Measurements from ENCODE around the gene CPNE8.

The CPNE8 gene

DNA sequence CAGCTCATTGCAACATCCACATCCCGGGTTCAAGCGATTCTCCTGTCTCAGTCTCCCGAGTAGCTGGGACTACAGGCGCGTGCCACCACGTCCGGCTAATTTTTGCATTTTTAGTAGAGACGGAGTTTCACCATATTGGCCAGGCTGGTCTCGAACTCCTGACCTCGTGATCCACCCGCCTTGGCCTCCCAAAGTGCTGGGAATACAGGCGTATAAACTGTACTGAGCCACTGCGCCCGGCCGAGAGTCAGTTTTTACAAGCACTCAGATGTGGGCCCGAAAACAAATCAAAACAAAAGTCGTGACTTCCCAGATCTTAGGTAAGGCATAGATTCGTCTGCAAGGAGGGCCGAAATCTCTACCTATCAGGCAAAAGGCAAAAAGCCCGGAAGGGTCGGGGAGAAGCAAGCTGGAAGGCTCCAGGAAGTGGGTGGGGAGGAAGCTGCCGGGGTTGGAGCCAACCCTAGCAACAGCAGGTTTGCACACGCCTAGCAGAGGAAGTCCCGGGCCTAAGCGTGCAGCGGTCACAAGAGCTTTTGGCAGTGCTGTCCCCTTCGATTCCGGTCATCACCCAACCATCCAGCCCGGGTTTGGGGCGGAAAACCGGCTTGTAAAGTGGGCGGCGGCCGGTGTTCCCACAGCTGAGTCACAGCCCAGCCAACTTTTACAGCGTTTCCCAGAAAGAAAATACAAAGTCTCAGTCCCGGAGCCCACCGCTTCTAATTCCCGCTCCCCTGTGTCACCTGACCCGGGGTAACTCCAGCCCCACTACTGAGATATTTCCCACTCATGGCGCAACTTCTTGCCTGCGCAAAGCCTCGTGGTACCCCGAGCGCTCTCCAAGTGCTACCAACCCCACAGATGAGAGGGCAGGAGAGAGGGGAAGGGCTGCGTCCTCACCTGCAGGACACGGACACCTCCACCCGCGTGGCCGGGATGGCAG, 583 bp downstream of the CPNE8 start:
- Mint-ChIP-seq H3K9me3 (no peaks in the 10 kb centered on the region), H3K4me1 (peaks cover 42% of the 10 kb centered on the region), H3K4me3 (peak overlapping the region; percentile 92), H3K36me3 (ENCODE audit: low read depth) (peaks cover 9% of the 10 kb centered on the region), H3K27me3 (ENCODE audit: low read depth, poor library complexity) (peaks cover 4% of the 10 kb centered on the region), H3K27ac (peak overlapping the region; percentile 98)
- peak; percentile 62 for DNase-seq
- no peak for TF ChIP-seq CTCF (IDR thresholded peaks at IDR 0.05)

DNA sequence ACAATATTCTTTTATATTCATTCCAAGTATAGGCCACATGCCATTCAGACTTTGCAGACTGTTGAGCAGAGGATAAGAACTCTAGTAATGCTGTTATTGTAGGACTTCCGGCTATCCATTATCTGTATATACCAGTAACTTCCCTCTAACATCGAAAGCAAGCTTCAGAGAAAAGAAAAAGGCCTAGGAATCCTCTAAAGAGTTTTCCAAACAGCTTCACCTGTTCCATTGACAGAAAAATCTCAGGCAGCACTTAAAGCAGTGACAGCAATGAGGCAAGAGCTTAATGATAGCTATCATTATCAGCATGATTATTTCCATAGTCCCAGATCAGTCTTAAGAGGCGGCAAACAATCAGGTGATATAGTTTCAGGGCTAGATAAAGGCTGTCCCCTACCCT, 1.8 kb downstream of the CPNE8 start:
- H3K4me3 Mint-ChIP-seq: peak overlapping the region; percentile 92
- no peaks in the 10 kb centered on the region for H3K9me3 Mint-ChIP-seq
- H3K4me1 Mint-ChIP-seq: peaks cover 45% of the 10 kb centered on the region
- DNase-seq: no peak
- peaks cover 9% of the 10 kb centered on the region for H3K36me3 Mint-ChIP-seq (ENCODE audit: low read depth)
- no peak overlapping the region for H3K27ac Mint-ChIP-seq
- peaks cover 4% of the 10 kb centered on the region for H3K27me3 Mint-ChIP-seq (ENCODE audit: low read depth, poor library complexity)
- TF ChIP-seq CTCF (IDR thresholded peaks at IDR 0.05): no peak

GRCh38 chr12:38898001-38898684, 7.2 kb downstream of the CPNE8 start:
- Mint-ChIP-seq H3K27me3 (ENCODE audit: low read depth, poor library complexity) (no peaks in the 10 kb centered on the region), H3K36me3 (ENCODE audit: low read depth) (peaks cover 9% of the 10 kb centered on the region), H3K9me3 (no peaks in the 10 kb centered on the region), H3K4me3 (no peak overlapping the region), H3K27ac (peak overlapping the region; percentile 97), H3K4me1 (peaks cover 30% of the 10 kb centered on the region)
- no peak for TF ChIP-seq CTCF (IDR thresholded peaks at IDR 0.05)
- DNase-seq: no peak

- Mint-ChIP-seq H3K4me1 (peaks cover 24% of the 10 kb centered on the region), H3K27me3 (ENCODE audit: low read depth, poor library complexity) (no peaks in the 10 kb centered on the region), H3K4me3 (no peak overlapping the region), H3K27ac (no peak overlapping the region), H3K36me3 (ENCODE audit: low read depth) (peaks cover 13% of the 10 kb centered on the region), H3K9me3 (peaks cover 7% of the 10 kb centered on the region)
- no peak for TF ChIP-seq CTCF (IDR thresholded peaks at IDR 0.05)
- no peak for DNase-seq
Observed at GRCh38 chr12:38895446-38895845, 9.9 kb downstream of the CPNE8 start.

GRCh38 chr12:38892976-38893375, 12.4 kb downstream of the CPNE8 start:
- H3K4me1 Mint-ChIP-seq: peaks cover 26% of the 10 kb centered on the region
- H3K4me3 Mint-ChIP-seq: no peak overlapping the region
- DNase-seq: no peak
- H3K27ac Mint-ChIP-seq: no peak overlapping the region
- peaks cover 16% of the 10 kb centered on the region for H3K36me3 Mint-ChIP-seq (ENCODE audit: low read depth)
- no peak for TF ChIP-seq CTCF (IDR thresholded peaks at IDR 0.05)
- peaks cover 7% of the 10 kb centered on the region for H3K9me3 Mint-ChIP-seq
- no peaks in the 10 kb centered on the region for H3K27me3 Mint-ChIP-seq (ENCODE audit: low read depth, poor library complexity)

Measured in nephron progenitor cell (in vitro differentiated cells).